PC-3 (cell line): ENCODE results near the gene ILDR2. TPM values are rescaled to one million over a fixed set of nuclear protein-coding genes. Genes with fewer than 3 reads are reported as not detected.
A peak's percentile ranks its signal among the peaks of the same experiment; 100 is the strongest.

Experiments
- ATAC-seq: fragments of 200-7000 bp; cut with Tn5 transposase; 2 replicates; pipeline ENCODE4 v1.9.1; 2020; ENCODE audit warnings: mild to moderate bottlenecking, moderate library complexity
- BruUV-seq: library from RNA; stranded (reverse); fragments of 400-500 nt; replicated peaks from 2 replicates; lab custom pipeline; 2021; lab: Mats Ljungman, UMichigan
- CTCF ChIA-PET: fragments of 300-600 bp; sonication (Branson Sonifier 250); formaldehyde crosslinking; loops from one replicate; lab custom pipeline; 2022; ENCODE audit warnings: antibody characterized with exemption; lab: Charles Lee
- POLR2A ChIA-PET: fragments of 300-600 bp; sonication (Branson Sonifier 250); formaldehyde crosslinking; loops from one replicate; lab custom pipeline; 2022; ENCODE audit warnings: antibody characterized with exemption; ENCODE audit not compliant: unreplicated experiment; lab: Charles Lee
- DNase-seq: peaks from one replicate; pipeline ENCODE4 v3.0.0-alpha.2; 2015
- H2AFZ ChIP-seq: fragments of 300-600 bp; sonication (generic); 2 replicates; pipeline ENCODE4 v1.6.0; 2016; ENCODE audit warnings: antibody characterized with exemption, low read length
- H3F3A ChIP-seq: fragments of 300-600 bp; sonication (generic); one replicate; pipeline ENCODE4 v1.6.0; 2017; ENCODE audit warnings: antibody characterized with exemption, low read length, control low read depth, mild to moderate bottlenecking; ENCODE audit not compliant: unreplicated experiment
- H3K27ac ChIP-seq: fragments of 300-600 bp; sonication (generic); 2 replicates; pipeline ENCODE4 v1.5.1; 2016; ENCODE audit warnings: mild to moderate bottlenecking, low read length
- H3K27me3 ChIP-seq: fragments of 300-600 bp; sonication (generic); 2 replicates; pipeline ENCODE4 v1.6.1; 2016; ENCODE audit warnings: low read length, mixed read lengths
- H3K36me3 ChIP-seq: fragments of 300-600 bp; sonication (generic); 2 replicates; pipeline ENCODE4 v1.6.1; 2016; ENCODE audit warnings: low read depth, mixed run types, low read length, mixed read lengths
- H3K4me1 ChIP-seq: fragments of 300-600 bp; sonication (generic); 2 replicates; pipeline ENCODE4 v1.5.1; 2016; ENCODE audit warnings: low read length; ENCODE audit not compliant: insufficient read depth
- H3K4me2 ChIP-seq: fragments of 300-600 bp; sonication (generic); 2 replicates; pipeline ENCODE4 v1.6.0; 2016; ENCODE audit warnings: low read length
- H3K4me3 ChIP-seq: fragments of 300-600 bp; sonication (generic); 2 replicates; pipeline ENCODE4 v1.5.1; 2016; ENCODE audit warnings: mild to moderate bottlenecking, low read length, mixed read lengths
- H3K79me2 ChIP-seq: fragments of 300-600 bp; sonication (generic); 2 replicates; pipeline ENCODE4 v1.6.1; 2017; ENCODE audit warnings: low read length, mixed read lengths
- H3K9ac ChIP-seq: fragments of 300-600 bp; sonication (generic); 2 replicates; pipeline ENCODE4 v1.6.0; 2016; ENCODE audit warnings: mild to moderate bottlenecking, low read length
- H3K9me2 ChIP-seq: fragments of 300-600 bp; sonication (generic); replicated peaks from 2 replicates; pipeline ENCODE4 v1.6.1; 2016; ENCODE audit warnings: mixed run types, low read length, mixed read lengths
- H3K9me3 ChIP-seq: fragments of 300-600 bp; sonication (generic); 2 replicates; pipeline ENCODE4 v1.6.1; 2016; ENCODE audit warnings: low read length, mixed read lengths
- H4K20me1 ChIP-seq: fragments of 300-600 bp; sonication (generic); 2 replicates; pipeline ENCODE4 v1.6.1; 2016; ENCODE audit warnings: low read length, mixed read lengths
- EZH2 ChIP-seq: fragments of 300-600 bp; sonication (generic); IDR thresholded peaks from one replicate; pipeline ENCODE4 v1.6.1; 2017; ENCODE audit warnings: antibody characterized with exemption, mild to moderate bottlenecking, low read length; ENCODE audit not compliant: unreplicated experiment
- EZH2phosphoT487 ChIP-seq: fragments of 300-600 bp; sonication (generic); IDR thresholded peaks from 2 replicates; pipeline ENCODE4 v1.6.1; 2018; ENCODE audit warnings: mild to moderate bottlenecking, antibody characterized with exemption, low read length, borderline replicate concordance
- intact Hi-C: fragments of 100-400 bp; cut with micrococcal nuclease; formaldehyde crosslinking; loops from 2 replicates; pipeline ENCODE4 v1.9.0; 2023
- total RNA-seq: library from RNA; depleted of rRNA; stranded (reverse); fragments of >200 nt; gene quantifications from 2 replicates; pipeline ENCODE4 v1.2.3, GENCODE V29; 2014
- TF ChIP-seq, protein P1 (sequence below): fragments of 300-600 bp; sonication (generic); conservative IDR thresholded peaks from 2 replicates; pipeline ENCODE4 v1.5.1; 2017; ENCODE audit warnings: antibody characterized with exemption, low read depth, mild to moderate bottlenecking, low read length

ILDR2 gene
- total RNA-seq, 1 experiment from 2014 or later, result not detected

DNA sequence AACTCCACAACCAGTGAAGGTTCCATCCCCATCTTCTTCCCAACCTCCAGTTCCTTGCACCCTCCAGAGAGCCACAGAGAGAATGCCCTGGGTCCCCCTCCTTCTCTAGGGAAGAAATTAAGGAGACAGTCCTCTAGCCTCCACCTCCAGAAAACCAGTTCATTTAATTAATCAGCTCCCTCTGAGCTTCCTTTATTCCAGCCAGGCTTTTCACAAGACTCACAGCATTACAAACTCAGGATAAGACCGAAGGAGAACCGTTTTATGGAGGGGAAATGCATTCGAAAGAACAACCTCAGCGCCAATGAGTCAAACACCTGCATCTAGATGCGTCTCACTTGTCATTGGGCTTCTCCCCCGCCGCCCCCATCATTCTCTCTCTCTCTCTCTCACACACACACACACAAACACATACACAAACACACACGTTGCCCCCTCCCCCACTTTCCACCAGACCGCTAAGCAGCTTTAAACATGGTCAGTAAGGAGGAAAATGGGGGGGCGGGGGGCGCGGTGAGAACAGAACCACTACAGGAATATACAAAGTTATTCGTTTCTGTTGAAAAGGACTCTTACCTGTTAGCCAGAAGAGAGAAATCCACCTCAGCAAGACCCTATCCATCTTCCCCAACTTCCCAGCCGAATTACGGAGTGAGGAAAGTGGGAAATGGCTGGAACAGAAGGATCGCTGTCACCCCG is 544 bp downstream of the ILDR2 start:
- Histone ChIP-seq H3K9me2 (no peaks in the 10 kb centered on the region), H3K27me3 (peaks cover 95% of the 10 kb centered on the region), H3F3A (no peaks in the 10 kb centered on the region), H3K27ac (no peak overlapping the region), H3K9me3 (no peaks in the 10 kb centered on the region), H4K20me1 (0 out of 2 replicates have a peak, but pooled peaks cover 4% of the 10 kb centered on the region), H3K9ac (no peak overlapping the region), H3K79me2 (no peaks in the 10 kb centered on the region), H2AFZ (peak overlapping the region; percentile 36; the same call in 1 of the 2 replicates), H3K4me2 (peak overlapping the region; percentile 87), H3K4me3 (peak overlapping the region; percentile 59), H3K36me3 (no peaks in the 10 kb centered on the region), H3K4me1 (no peaks in the 10 kb centered on the region)
- ATAC-seq (no peak), DNase-seq (no peak)
- ChIA-PET POLR2A (no interaction called here), CTCF (no interaction called here)
- BruUV-seq, result no TSS peak
- TF ChIP-seq, protein P1, sequence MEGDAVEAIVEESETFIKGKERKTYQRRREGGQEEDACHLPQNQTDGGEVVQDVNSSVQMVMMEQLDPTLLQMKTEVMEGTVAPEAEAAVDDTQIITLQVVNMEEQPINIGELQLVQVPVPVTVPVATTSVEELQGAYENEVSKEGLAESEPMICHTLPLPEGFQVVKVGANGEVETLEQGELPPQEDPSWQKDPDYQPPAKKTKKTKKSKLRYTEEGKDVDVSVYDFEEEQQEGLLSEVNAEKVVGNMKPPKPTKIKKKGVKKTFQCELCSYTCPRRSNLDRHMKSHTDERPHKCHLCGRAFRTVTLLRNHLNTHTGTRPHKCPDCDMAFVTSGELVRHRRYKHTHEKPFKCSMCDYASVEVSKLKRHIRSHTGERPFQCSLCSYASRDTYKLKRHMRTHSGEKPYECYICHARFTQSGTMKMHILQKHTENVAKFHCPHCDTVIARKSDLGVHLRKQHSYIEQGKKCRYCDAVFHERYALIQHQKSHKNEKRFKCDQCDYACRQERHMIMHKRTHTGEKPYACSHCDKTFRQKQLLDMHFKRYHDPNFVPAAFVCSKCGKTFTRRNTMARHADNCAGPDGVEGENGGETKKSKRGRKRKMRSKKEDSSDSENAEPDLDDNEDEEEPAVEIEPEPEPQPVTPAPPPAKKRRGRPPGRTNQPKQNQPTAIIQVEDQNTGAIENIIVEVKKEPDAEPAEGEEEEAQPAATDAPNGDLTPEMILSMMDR, result no peak
- TF ChIP-seq EZH2 (peak; percentile 84), EZH2phosphoT487 (peak; percentile 69; the same call in 1 of the 2 replicates)
- intact Hi-C loops, result loop anchor here (10.0 kb wide), 1 partner anchor 80 kb away; no protein-coding TSS in a partner anchor

- no TSS peak for BruUV-seq
- no peaks in the 10 kb centered on the region for H3K9me3 ChIP-seq
- ATAC-seq (no peak), DNase-seq (no peak)
- TF ChIP-seq, protein P1, result no peak
- no peak for TF ChIP-seq EZH2phosphoT487
- TF ChIP-seq EZH2, result no peak
- H3K27me3 ChIP-seq, result peaks cover 97% of the 10 kb centered on the region
- no peak overlapping the region for H3K4me2 ChIP-seq
- H3K36me3 ChIP-seq, result no peaks in the 10 kb centered on the region
- no peak overlapping the region for H2AFZ ChIP-seq
- H3K27ac ChIP-seq, result no peak overlapping the region
- H4K20me1 ChIP-seq, result 0 out of 2 replicates have a peak, but pooled peaks cover 4% of the 10 kb centered on the region
- H3K4me1 ChIP-seq, result no peaks in the 10 kb centered on the region
- POLR2A ChIA-PET, result no interaction called here
- no peaks in the 10 kb centered on the region for H3K9me2 ChIP-seq
- intact Hi-C loops, result loop anchor here (10.0 kb wide), 1 partner anchor 82 kb away; no protein-coding TSS in a partner anchor
- no peak overlapping the region for H3K4me3 ChIP-seq
- no peak overlapping the region for H3K9ac ChIP-seq
- H3F3A ChIP-seq, result no peaks in the 10 kb centered on the region
- CTCF ChIA-PET, result no interaction called here
- H3K79me2 ChIP-seq, result no peaks in the 10 kb centered on the region
Measured at GRCh38 chr1:166972826-166973225, 2.5 kb downstream of the ILDR2 start.

- TF ChIP-seq EZH2, result no peak
- TF ChIP-seq, protein P1, result no peak
- no peak for TF ChIP-seq EZH2phosphoT487
- no peak overlapping the region for H3K4me2 ChIP-seq
- no peaks in the 10 kb centered on the region for H3K79me2 ChIP-seq
- ATAC-seq (no peak), DNase-seq (no peak)
- no peaks in the 10 kb centered on the region for H3K9me3 ChIP-seq
- H3K9ac ChIP-seq, result no peak overlapping the region
- peaks cover 97% of the 10 kb centered on the region for H3K27me3 ChIP-seq
- 0 out of 2 replicates have a peak, but pooled peaks cover 4% of the 10 kb centered on the region for H4K20me1 ChIP-seq
- no peaks in the 10 kb centered on the region for H3F3A ChIP-seq
- no peaks in the 10 kb centered on the region for H3K9me2 ChIP-seq
- no peaks in the 10 kb centered on the region for H3K36me3 ChIP-seq
- no peak overlapping the region for H2AFZ ChIP-seq
- ChIA-PET CTCF (no interaction called here), POLR2A (no interaction called here)
- no TSS peak for BruUV-seq
- no peaks in the 10 kb centered on the region for H3K4me1 ChIP-seq
- H3K27ac ChIP-seq, result no peak overlapping the region
- H3K4me3 ChIP-seq, result no peak overlapping the region
- intact Hi-C loops, result loop anchor here (10.0 kb wide), 1 partner anchor 83 kb away; no protein-coding TSS in a partner anchor
Measured at GRCh38 chr1:166972193-166972592, 3.1 kb downstream of the ILDR2 start.
